Measurements from ENCODE around the gene AP5B1.

The AP5B1 gene

GRCh38 chr11:65810046-65810868 lies 29.5 kb upstream of the AP5B1 start:
- Mint-ChIP-seq H3K4me1 (ENCODE audit: low read depth) (no peaks in the 10 kb centered on the region), H3K4me3 (no peak overlapping the region), H3K27me3 (peaks cover 13% of the 10 kb centered on the region), H3K9me3 (no peaks in the 10 kb centered on the region), H3K36me3 (ENCODE audit: low read depth) (no peaks in the 10 kb centered on the region), H3K27ac (no peak overlapping the region)
- DNase-seq: no peak

- H3K4me1 Mint-ChIP-seq (ENCODE audit: low read depth): no peaks in the 10 kb centered on the region
- H3K4me3 Mint-ChIP-seq: no peak overlapping the region
- H3K27ac Mint-ChIP-seq: no peak overlapping the region
- no peaks in the 10 kb centered on the region for H3K9me3 Mint-ChIP-seq
- peaks cover 13% of the 10 kb centered on the region for H3K27me3 Mint-ChIP-seq
- no peaks in the 10 kb centered on the region for H3K36me3 Mint-ChIP-seq (ENCODE audit: low read depth)
- DNase-seq: no peak
Observed at GRCh38 chr11:65809496-65809895, 28.7 kb upstream of the AP5B1 start.

- DNase-seq: no peak
- H3K27me3 Mint-ChIP-seq: peaks cover 18% of the 10 kb centered on the region
- H3K9me3 Mint-ChIP-seq: no peaks in the 10 kb centered on the region
- H3K4me1 Mint-ChIP-seq (ENCODE audit: low read depth): no peaks in the 10 kb centered on the region
- H3K36me3 Mint-ChIP-seq (ENCODE audit: low read depth): no peaks in the 10 kb centered on the region
- H3K4me3 Mint-ChIP-seq: no peak overlapping the region
- H3K27ac Mint-ChIP-seq: no peak overlapping the region
Observed at GRCh38 chr11:65808744-65809341, 28.1 kb upstream of the AP5B1 start.

- H3K27ac Mint-ChIP-seq: no peak overlapping the region
- no peak for DNase-seq
- no peak overlapping the region for H3K4me3 Mint-ChIP-seq
- H3K4me1 Mint-ChIP-seq (ENCODE audit: low read depth): no peaks in the 10 kb centered on the region
- peaks cover 31% of the 10 kb centered on the region for H3K27me3 Mint-ChIP-seq
- no peaks in the 10 kb centered on the region for H3K9me3 Mint-ChIP-seq
- no peaks in the 10 kb centered on the region for H3K36me3 Mint-ChIP-seq (ENCODE audit: low read depth)
Observed at GRCh38 chr11:65806979-65807378, 26.2 kb upstream of the AP5B1 start.

GRCh38 chr11:65803797-65804492 lies 23.2 kb upstream of the AP5B1 start:
- Mint-ChIP-seq H3K9me3 (no peaks in the 10 kb centered on the region), H3K27ac (no peak overlapping the region), H3K27me3 (peaks cover 46% of the 10 kb centered on the region), H3K4me1 (ENCODE audit: low read depth) (peaks cover under 1% of the 10 kb centered on the region), H3K36me3 (ENCODE audit: low read depth) (no peaks in the 10 kb centered on the region), H3K4me3 (no peak overlapping the region)
- no peak for DNase-seq

GRCh38 chr11:65802841-65803240 lies 22.1 kb upstream of the AP5B1 start:
- Mint-ChIP-seq H3K27me3 (peaks cover 39% of the 10 kb centered on the region), H3K36me3 (ENCODE audit: low read depth) (no peaks in the 10 kb centered on the region), H3K27ac (no peak overlapping the region), H3K9me3 (no peaks in the 10 kb centered on the region), H3K4me3 (no peak overlapping the region), H3K4me1 (ENCODE audit: low read depth) (peaks cover 4% of the 10 kb centered on the region)
- no peak for DNase-seq

- no peaks in the 10 kb centered on the region for H3K36me3 Mint-ChIP-seq (ENCODE audit: low read depth)
- peaks cover 4% of the 10 kb centered on the region for H3K4me1 Mint-ChIP-seq (ENCODE audit: low read depth)
- no peak overlapping the region for H3K4me3 Mint-ChIP-seq
- no peaks in the 10 kb centered on the region for H3K9me3 Mint-ChIP-seq
- H3K27me3 Mint-ChIP-seq: peaks cover 38% of the 10 kb centered on the region
- no peak overlapping the region for H3K27ac Mint-ChIP-seq
- DNase-seq: no peak
Observed at GRCh38 chr11:65801153-65801987, 20.6 kb upstream of the AP5B1 start.

GRCh38 chr11:65798882-65799281 lies 18.1 kb upstream of the AP5B1 start:
- Mint-ChIP-seq H3K27ac (no peak overlapping the region), H3K27me3 (peaks cover 33% of the 10 kb centered on the region), H3K9me3 (no peaks in the 10 kb centered on the region), H3K4me3 (no peak overlapping the region), H3K36me3 (ENCODE audit: low read depth) (no peaks in the 10 kb centered on the region), H3K4me1 (ENCODE audit: low read depth) (peaks cover 4% of the 10 kb centered on the region)
- no peak for DNase-seq

- H3K4me1 Mint-ChIP-seq (ENCODE audit: low read depth): peaks cover 5% of the 10 kb centered on the region
- H3K27me3 Mint-ChIP-seq: peaks cover 22% of the 10 kb centered on the region
Observed at GRCh38 chr11:65797711-65798110, 16.9 kb upstream of the AP5B1 start.

GRCh38 chr11:65796726-65797601 lies 16.2 kb upstream of the AP5B1 start:
- H3K27me3 Mint-ChIP-seq: peaks cover 20% of the 10 kb centered on the region
- H3K27ac Mint-ChIP-seq: no peak overlapping the region

More at GRCh38 chr11:65797711-65798110, 16.9 kb upstream of the AP5B1 start:
- DNase-seq: no peak
- no peaks in the 10 kb centered on the region for H3K9me3 Mint-ChIP-seq
- H3K4me3 Mint-ChIP-seq: no peak overlapping the region
- H3K36me3 Mint-ChIP-seq (ENCODE audit: low read depth): no peaks in the 10 kb centered on the region
- H3K27ac Mint-ChIP-seq: no peak overlapping the region

GRCh38 chr11:65794570-65795510 lies 14.1 kb upstream of the AP5B1 start:
- peaks cover 16% of the 10 kb centered on the region for H3K27me3 Mint-ChIP-seq
- no peak overlapping the region for H3K4me3 Mint-ChIP-seq
- H3K36me3 Mint-ChIP-seq (ENCODE audit: low read depth): no peaks in the 10 kb centered on the region
- no peaks in the 10 kb centered on the region for H3K9me3 Mint-ChIP-seq
- H3K4me1 Mint-ChIP-seq (ENCODE audit: low read depth): peaks cover 26% of the 10 kb centered on the region
- no peak for DNase-seq
- no peak overlapping the region for H3K27ac Mint-ChIP-seq

More at GRCh38 chr11:65796726-65797601, 16.2 kb upstream of the AP5B1 start:
- no peaks in the 10 kb centered on the region for H3K9me3 Mint-ChIP-seq
- peaks cover 11% of the 10 kb centered on the region for H3K4me1 Mint-ChIP-seq (ENCODE audit: low read depth)
- no peaks in the 10 kb centered on the region for H3K36me3 Mint-ChIP-seq (ENCODE audit: low read depth)
- H3K4me3 Mint-ChIP-seq: no peak overlapping the region
- no peak for DNase-seq

GRCh38 chr11:65793625-65794400 lies 13.0 kb upstream of the AP5B1 start:
- H3K36me3 Mint-ChIP-seq (ENCODE audit: low read depth): no peaks in the 10 kb centered on the region
- H3K4me1 Mint-ChIP-seq (ENCODE audit: low read depth): peaks cover 24% of the 10 kb centered on the region
- H3K9me3 Mint-ChIP-seq: no peaks in the 10 kb centered on the region
- H3K27me3 Mint-ChIP-seq: peaks cover 25% of the 10 kb centered on the region
- no peak overlapping the region for H3K27ac Mint-ChIP-seq
- H3K4me3 Mint-ChIP-seq: no peak overlapping the region
- no peak for DNase-seq
